ENCODE results near the gene SLC16A1.

The SLC16A1 gene

DNA sequence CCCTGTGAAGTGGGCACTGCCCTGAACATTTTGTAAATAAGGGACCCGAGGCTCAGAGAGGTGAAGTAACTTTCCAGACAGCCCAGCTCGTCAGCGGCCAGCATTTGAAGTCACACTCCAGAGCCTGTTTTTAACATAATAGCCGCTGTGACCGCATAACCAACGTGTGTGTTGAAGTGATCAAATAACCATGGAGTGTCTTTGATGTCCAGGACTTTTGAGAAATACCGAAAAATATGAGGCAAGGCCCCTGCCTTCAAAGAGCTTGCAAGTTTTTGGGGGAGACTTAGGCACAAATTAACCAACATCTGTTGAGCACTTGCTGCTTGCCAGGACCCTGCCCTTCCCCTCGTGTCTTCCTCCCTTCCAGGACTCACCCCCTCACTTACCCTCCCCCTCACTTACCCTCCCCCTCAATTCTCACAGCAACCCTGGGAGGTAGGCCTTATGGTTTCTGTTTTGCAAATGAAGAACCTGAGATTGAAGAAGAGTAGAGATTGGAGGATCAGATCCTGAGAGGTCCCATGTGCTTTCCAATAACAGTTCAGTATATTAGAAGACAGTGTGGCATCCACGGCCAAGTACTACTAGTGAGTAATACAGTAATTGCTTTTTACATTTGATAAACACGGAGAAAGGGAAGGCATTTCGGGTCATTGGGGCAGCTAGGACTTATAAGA is 1.3 kb upstream of the SLC16A1 start:
- Histone ChIP-seq H2AFZ (ENCODE audit: low read depth, low read length) (no peak overlapping the region), H4K20me1 (ENCODE audit: insufficient read depth, low read length) (peaks cover 40% of the 10 kb centered on the region)

GRCh38 chr1:112956544-112957132 is 642 bp upstream of the SLC16A1 start:
- H3K27ac ChIP-seq (ENCODE audit: low read length) = peak overlapping the region; percentile 86
- peaks cover 30% of the 10 kb centered on the region for H3K36me3 ChIP-seq (replicated peaks; ENCODE audit: low read depth, low read length)
- H3K79me2 ChIP-seq (ENCODE audit: low read length) = peaks cover 98% of the 10 kb centered on the region
- peaks cover 46% of the 10 kb centered on the region for H4K20me1 ChIP-seq (ENCODE audit: insufficient read depth, low read length)
- peak overlapping the region; percentile 65 for H3K4me2 ChIP-seq (ENCODE audit: low read length)
- no peaks in the 10 kb centered on the region for H3K9me3 ChIP-seq (ENCODE audit: insufficient read depth, low read length)
- TF ChIP-seq, protein P1, sequence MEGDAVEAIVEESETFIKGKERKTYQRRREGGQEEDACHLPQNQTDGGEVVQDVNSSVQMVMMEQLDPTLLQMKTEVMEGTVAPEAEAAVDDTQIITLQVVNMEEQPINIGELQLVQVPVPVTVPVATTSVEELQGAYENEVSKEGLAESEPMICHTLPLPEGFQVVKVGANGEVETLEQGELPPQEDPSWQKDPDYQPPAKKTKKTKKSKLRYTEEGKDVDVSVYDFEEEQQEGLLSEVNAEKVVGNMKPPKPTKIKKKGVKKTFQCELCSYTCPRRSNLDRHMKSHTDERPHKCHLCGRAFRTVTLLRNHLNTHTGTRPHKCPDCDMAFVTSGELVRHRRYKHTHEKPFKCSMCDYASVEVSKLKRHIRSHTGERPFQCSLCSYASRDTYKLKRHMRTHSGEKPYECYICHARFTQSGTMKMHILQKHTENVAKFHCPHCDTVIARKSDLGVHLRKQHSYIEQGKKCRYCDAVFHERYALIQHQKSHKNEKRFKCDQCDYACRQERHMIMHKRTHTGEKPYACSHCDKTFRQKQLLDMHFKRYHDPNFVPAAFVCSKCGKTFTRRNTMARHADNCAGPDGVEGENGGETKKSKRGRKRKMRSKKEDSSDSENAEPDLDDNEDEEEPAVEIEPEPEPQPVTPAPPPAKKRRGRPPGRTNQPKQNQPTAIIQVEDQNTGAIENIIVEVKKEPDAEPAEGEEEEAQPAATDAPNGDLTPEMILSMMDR (IDR thresholded peaks at IDR 0.05; ENCODE audit: low read depth, low read length) = no peak
- no peak for TF ChIP-seq EZH2phosphoT487 (IDR thresholded peaks at IDR 0.05; ENCODE audit: low read depth)
- no peaks in the 10 kb centered on the region for H3K27me3 ChIP-seq (ENCODE audit: low read depth, low read length)
- peak overlapping the region; percentile 88 for H3K9ac ChIP-seq (ENCODE audit: low read length)
- peak overlapping the region; percentile 98 for H3K4me3 ChIP-seq (ENCODE audit: low read length)
- H2AFZ ChIP-seq (ENCODE audit: low read depth, low read length) = no peak overlapping the region
- peaks cover 40% of the 10 kb centered on the region for H3K4me1 ChIP-seq (ENCODE audit: low read length)

More for the DNA sequence above, 1.3 kb upstream of the SLC16A1 start:
- TF ChIP-seq, protein P1 (IDR thresholded peaks at IDR 0.05; ENCODE audit: low read depth, low read length) = no peak
- no peak for TF ChIP-seq EZH2phosphoT487 (IDR thresholded peaks at IDR 0.05; ENCODE audit: low read depth)
- Histone ChIP-seq H3K27me3 (ENCODE audit: low read depth, low read length) (no peaks in the 10 kb centered on the region), H3K79me2 (ENCODE audit: low read length) (peaks cover 98% of the 10 kb centered on the region), H3K9me3 (ENCODE audit: insufficient read depth, low read length) (no peaks in the 10 kb centered on the region), H3K36me3 (replicated peaks; ENCODE audit: low read depth, low read length) (peaks cover 27% of the 10 kb centered on the region), H3K4me1 (ENCODE audit: low read length) (peaks cover 35% of the 10 kb centered on the region), H3K27ac (ENCODE audit: low read length) (peak overlapping the region; percentile 86), H3K4me3 (ENCODE audit: low read length) (peak overlapping the region; percentile 98), H3K4me2 (ENCODE audit: low read length) (peak overlapping the region; percentile 65), H3K9ac (ENCODE audit: low read length) (peak overlapping the region; percentile 88)

GRCh38 chr1:112954945-112955772 is 837 bp downstream of the SLC16A1 start:
- peak overlapping the region; percentile 94 for H3K9ac ChIP-seq (ENCODE audit: low read length)
- no peak for TF ChIP-seq EZH2phosphoT487 (IDR thresholded peaks at IDR 0.05; ENCODE audit: low read depth)
- TF ChIP-seq, protein P1 (IDR thresholded peaks at IDR 0.05; ENCODE audit: low read depth, low read length) = no peak
- peaks cover 98% of the 10 kb centered on the region for H3K79me2 ChIP-seq (ENCODE audit: low read length)
- peak overlapping the region; percentile 92 for H3K4me2 ChIP-seq (ENCODE audit: low read length)
- H2AFZ ChIP-seq (ENCODE audit: low read depth, low read length) = no peak overlapping the region
- peaks cover 55% of the 10 kb centered on the region for H4K20me1 ChIP-seq (ENCODE audit: insufficient read depth, low read length)
- peak overlapping the region; percentile 98 for H3K4me3 ChIP-seq (ENCODE audit: low read length)
- H3K36me3 ChIP-seq (replicated peaks; ENCODE audit: low read depth, low read length) = peaks cover 21% of the 10 kb centered on the region
- no peaks in the 10 kb centered on the region for H3K9me3 ChIP-seq (ENCODE audit: insufficient read depth, low read length)
- H3K27ac ChIP-seq (ENCODE audit: low read length) = peak overlapping the region; percentile 76
- H3K4me1 ChIP-seq (ENCODE audit: low read length) = peaks cover 41% of the 10 kb centered on the region
- H3K27me3 ChIP-seq (ENCODE audit: low read depth, low read length) = no peaks in the 10 kb centered on the region
